CD4-positive, alpha-beta T cell treated with Interleukin-6 at 100 ng/mL for 8 hours (primary cell): ENCODE results near the gene CD2.

ENCODE experiments used
- DNase-seq: peaks from one replicate; pipeline ENCODE4 v3.0.0-alpha.2; 2020; ENCODE audit warnings: mixed read lengths, low spot score

Gene CD2

GRCh38 chr1:116754198-116754977, at the start of gene CD2:
TSS of gene CD2 (plus strand) at chr1:116754430. CDS start at chr1:116754493, 63 bp downstream.
- DNase-seq: peak; percentile 83

GRCh38 chr1:116706123-116706522, 48.1 kb upstream of the CD2 start:
- no peak for DNase-seq

GRCh38 chr1:116706841-116707240, 47.4 kb upstream of the CD2 start:
- no peak for DNase-seq

- no peak for DNase-seq
Measured at GRCh38 chr1:116708255-116708900, 45.9 kb upstream of the CD2 start.

- DNase-seq: no peak
Measured at GRCh38 chr1:116709666-116710167, 44.5 kb upstream of the CD2 start.

- no peak for DNase-seq
Measured at GRCh38 chr1:116710420-116711262, 43.6 kb upstream of the CD2 start.

- DNase-seq: no peak
Measured at GRCh38 chr1:116711263-116711840, 42.9 kb upstream of the CD2 start.

GRCh38 chr1:116712510-116712909, 41.7 kb upstream of the CD2 start:
- DNase-seq: no peak

GRCh38 chr1:116713474-116713873, 40.8 kb upstream of the CD2 start:
- DNase-seq: no peak

- no peak for DNase-seq
Measured at GRCh38 chr1:116716391-116716790, 37.8 kb upstream of the CD2 start.

GRCh38 chr1:116717318-116717717, 36.9 kb upstream of the CD2 start:
- no peak for DNase-seq

GRCh38 chr1:116720364-116721038, 33.7 kb upstream of the CD2 start:
- DNase-seq: no peak

GRCh38 chr1:116721039-116721405, 33.2 kb upstream of the CD2 start:
- DNase-seq: no peak

GRCh38 chr1:116721451-116722007, 32.7 kb upstream of the CD2 start:
- no peak for DNase-seq

- DNase-seq: no peak
Measured at GRCh38 chr1:116722016-116722838, 32.0 kb upstream of the CD2 start.

- DNase-seq: peak; percentile 79
Measured at GRCh38 chr1:116724765-116725375, 29.4 kb upstream of the CD2 start.

GRCh38 chr1:116725798-116726197, 28.4 kb upstream of the CD2 start:
- DNase-seq: no peak

- DNase-seq: no peak
Measured at GRCh38 chr1:116726872-116727820, 27.1 kb upstream of the CD2 start.

- no peak for DNase-seq
Measured at GRCh38 chr1:116731439-116731838, 22.8 kb upstream of the CD2 start.
